ENCODE measurements around the gene ARHGEF10L.

Gene ARHGEF10L

GRCh38 chr1:17586172-17586964, 46.9 kb downstream of the ARHGEF10L start:
- Mint-ChIP-seq H3K36me3 (ENCODE audit: insufficient read depth) (peaks cover 5% of the 10 kb centered on the region), H3K4me1 (ENCODE audit: low read depth in 2 of 2) (no peaks in the 10 kb centered on the region), H3K9me3 (no peaks in the 10 kb centered on the region), H3K4me3 (no peak overlapping the region), H3K27me3 (peaks cover 29 to 60% of the 10 kb centered on the region in 2 donors), H3K27ac (no peak overlapping the region)
- ATAC-seq (replicated peaks) (no peak), DNase-seq (no peak)

GRCh38 chr1:17587693-17588047, 48.2 kb downstream of the ARHGEF10L start:
- no peak for ATAC-seq (replicated peaks)
- no peak for DNase-seq
- Mint-ChIP-seq H3K27me3 (peaks cover 25 to 64% of the 10 kb centered on the region in 2 donors), H3K4me3 (no peak overlapping the region), H3K27ac (no peak overlapping the region), H3K9me3 (no peaks in the 10 kb centered on the region), H3K4me1 (ENCODE audit: low read depth in 2 of 2) (no peaks in the 10 kb centered on the region), H3K36me3 (ENCODE audit: insufficient read depth) (peaks cover 5% of the 10 kb centered on the region)

- peaks cover 5% of the 10 kb centered on the region for H3K36me3 Mint-ChIP-seq (ENCODE audit: insufficient read depth)
- H3K4me1 Mint-ChIP-seq (ENCODE audit: low read depth in 2 of 2) = no peaks in the 10 kb centered on the region
- H3K9me3 Mint-ChIP-seq = no peaks in the 10 kb centered on the region
- H3K4me3 Mint-ChIP-seq = no peak overlapping the region
- DNase-seq (no peak), ATAC-seq (replicated peaks) (no peak)
- no peak overlapping the region for H3K27ac Mint-ChIP-seq
- H3K27me3 Mint-ChIP-seq = peaks cover 21 to 65% of the 10 kb centered on the region in 2 donors
These were observed 48.8 kb downstream of the ARHGEF10L start for GRCh38 chr1:17588048-17588871.

GRCh38 chr1:17591814-17592430, 52.4 kb downstream of the ARHGEF10L start:
- no peak for DNase-seq
- Mint-ChIP-seq H3K27ac (no peak overlapping the region), H3K36me3 (ENCODE audit: insufficient read depth) (peaks cover 7% of the 10 kb centered on the region), H3K4me1 (ENCODE audit: low read depth in 2 of 2) (no peaks in the 10 kb centered on the region), H3K27me3 (peaks cover 14 to 64% of the 10 kb centered on the region in 2 donors), H3K4me3 (no peak overlapping the region), H3K9me3 (no peaks in the 10 kb centered on the region)
- ATAC-seq (replicated peaks) = no peak

- peaks cover 14 to 60% of the 10 kb centered on the region in 2 donors for H3K27me3 Mint-ChIP-seq
- DNase-seq (no peak), ATAC-seq (replicated peaks) (no peak)
- no peak overlapping the region for H3K4me3 Mint-ChIP-seq
- H3K9me3 Mint-ChIP-seq = no peaks in the 10 kb centered on the region
- H3K4me1 Mint-ChIP-seq (ENCODE audit: low read depth in 2 of 2) = no peaks in the 10 kb centered on the region
- no peak overlapping the region for H3K27ac Mint-ChIP-seq
- H3K36me3 Mint-ChIP-seq (ENCODE audit: insufficient read depth) = peaks cover 2% of the 10 kb centered on the region
These were observed 54.5 kb downstream of the ARHGEF10L start for GRCh38 chr1:17594026-17594425.

- Mint-ChIP-seq H3K27ac (no peak overlapping the region), H3K4me3 (no peak overlapping the region), H3K27me3 (peaks cover 7 to 57% of the 10 kb centered on the region in 2 donors), H3K9me3 (no peaks in the 10 kb centered on the region), H3K36me3 (ENCODE audit: insufficient read depth) (peaks cover 2% of the 10 kb centered on the region), H3K4me1 (ENCODE audit: low read depth in 2 of 2) (no peaks in the 10 kb centered on the region)
- no peak for DNase-seq
- no peak for ATAC-seq (replicated peaks)
These were observed 55.4 kb downstream of the ARHGEF10L start for GRCh38 chr1:17594690-17595601.

- Mint-ChIP-seq H3K4me3 (no peak overlapping the region), H3K27ac (no peak overlapping the region), H3K36me3 (ENCODE audit: insufficient read depth) (peaks cover 2% of the 10 kb centered on the region), H3K9me3 (no peaks in the 10 kb centered on the region), H3K27me3 (peaks cover 1 to 51% of the 10 kb centered on the region in 2 donors), H3K4me1 (ENCODE audit: low read depth in 2 of 2) (no peaks in the 10 kb centered on the region)
- ATAC-seq (replicated peaks) (no peak), DNase-seq (no peak)
These were observed 56.1 kb downstream of the ARHGEF10L start for GRCh38 chr1:17595602-17595925.

- Mint-ChIP-seq H3K4me3 (no peak overlapping the region), H3K9me3 (no peaks in the 10 kb centered on the region), H3K4me1 (ENCODE audit: low read depth in 2 of 2) (no peaks in the 10 kb centered on the region), H3K27ac (no peak overlapping the region), H3K27me3 (peaks cover 0 to 48% of the 10 kb centered on the region in 2 donors), H3K36me3 (ENCODE audit: insufficient read depth) (peaks cover 2% of the 10 kb centered on the region)
- no peak for ATAC-seq (replicated peaks)
- DNase-seq = no peak
These were observed 56.7 kb downstream of the ARHGEF10L start for GRCh38 chr1:17596186-17596585.

- DNase-seq (no peak), ATAC-seq (replicated peaks) (no peak)
- Mint-ChIP-seq H3K9me3 (no peaks in the 10 kb centered on the region), H3K27me3 (peaks cover 0 to 48% of the 10 kb centered on the region in 2 donors), H3K4me1 (ENCODE audit: low read depth in 2 of 2) (no peaks in the 10 kb centered on the region), H3K4me3 (no peak overlapping the region), H3K27ac (no peak overlapping the region), H3K36me3 (ENCODE audit: insufficient read depth) (peaks cover 2% of the 10 kb centered on the region)
These were observed 57.4 kb downstream of the ARHGEF10L start for GRCh38 chr1:17596651-17597509.

GRCh38 chr1:17597651-17598050, 58.2 kb downstream of the ARHGEF10L start:
- H3K27me3 Mint-ChIP-seq = peaks cover 6 to 47% of the 10 kb centered on the region in 2 donors
- H3K36me3 Mint-ChIP-seq (ENCODE audit: insufficient read depth) = peaks cover 2% of the 10 kb centered on the region
- H3K9me3 Mint-ChIP-seq = no peaks in the 10 kb centered on the region

GRCh38 chr1:17598251-17598650, 58.8 kb downstream of the ARHGEF10L start:
- no peak overlapping the region for H3K27ac Mint-ChIP-seq

More at GRCh38 chr1:17597651-17598050, 58.2 kb downstream of the ARHGEF10L start:
- no peak overlapping the region for H3K27ac Mint-ChIP-seq
- no peak overlapping the region for H3K4me3 Mint-ChIP-seq
- H3K4me1 Mint-ChIP-seq (ENCODE audit: low read depth in 2 of 2) = no peaks in the 10 kb centered on the region
- ATAC-seq (replicated peaks) (no peak), DNase-seq (no peak)

GRCh38 chr1:17599291-17599953, 59.9 kb downstream of the ARHGEF10L start:
- Mint-ChIP-seq H3K4me1 (ENCODE audit: low read depth in 2 of 2) (peaks cover 0 to 2% of the 10 kb centered on the region in 2 donors), H3K9me3 (no peaks in the 10 kb centered on the region), H3K36me3 (ENCODE audit: insufficient read depth) (peaks cover 1% of the 10 kb centered on the region), H3K4me3 (no peak overlapping the region), H3K27me3 (peaks cover 8 to 45% of the 10 kb centered on the region in 2 donors), H3K27ac (no peak overlapping the region)
- ATAC-seq (replicated peaks) (no peak), DNase-seq (no peak)

More at GRCh38 chr1:17598251-17598650, 58.8 kb downstream of the ARHGEF10L start:
- H3K36me3 Mint-ChIP-seq (ENCODE audit: insufficient read depth) = peaks cover 2% of the 10 kb centered on the region
- no peaks in the 10 kb centered on the region for H3K4me1 Mint-ChIP-seq (ENCODE audit: low read depth in 2 of 2)
- peaks cover 8 to 47% of the 10 kb centered on the region in 2 donors for H3K27me3 Mint-ChIP-seq
- no peak overlapping the region for H3K4me3 Mint-ChIP-seq
- DNase-seq (no peak), ATAC-seq (replicated peaks) (no peak)
- H3K9me3 Mint-ChIP-seq = no peaks in the 10 kb centered on the region
